ENCODE data around the gene HECTD2. TPM values are rescaled to one million over a fixed set of nuclear protein-coding genes. Genes with fewer than 3 reads are reported as not detected.

Gene HECTD2
- total and polyA plus RNA-seq, 4 donors: 6.0 to 25.5 (median 19.8) TPM

- DNase-seq: no peak
- no peaks in the 10 kb centered on the region for H3K27me3 ChIP-seq (ENCODE audit: control insufficient read depth in 1 of 2, insufficient read depth in 2 of 2, low read length in 1 of 2)
- no peaks in the 10 kb centered on the region for H3K4me1 ChIP-seq (ENCODE audit: control insufficient read depth in 1 of 2, insufficient read depth in 2 of 2, low read length in 2 of 2)
- no peaks in the 10 kb centered on the region for H3K36me3 ChIP-seq (ENCODE audit: control insufficient read depth in 1 of 2, insufficient read depth in 2 of 2, low read length in 1 of 2)
- intact Hi-C loops (cut with DNase I): no loop called here
- H3K9me3 ChIP-seq (ENCODE audit: control insufficient read depth, low read length): no peaks in the 10 kb centered on the region
- no peak overlapping the region for H3K27ac ChIP-seq (ENCODE audit: low read depth in 1 of 2, low read length in 2 of 2)
- no peak overlapping the region for H3K4me3 ChIP-seq (ENCODE audit: low read length in 2 of 2)
- 63 to 66% methylated on average over 3 of the region's 3 CpGs for WGBS, 2 donors
- ATAC-seq (ENCODE audit: low FRiP score): no peak
Measured at GRCh38 chr10:91545838-91546237, 135.7 kb downstream of the HECTD2 start.

- DNase-seq: no peak
- no peaks in the 10 kb centered on the region for H3K9me3 ChIP-seq (ENCODE audit: control insufficient read depth, low read length)
- 96 to 98% methylated on average over 3 of the region's 3 CpGs for WGBS, 2 donors
- H3K4me1 ChIP-seq (ENCODE audit: control insufficient read depth in 1 of 2, insufficient read depth in 2 of 2, low read length in 2 of 2): no peaks in the 10 kb centered on the region
- no peak overlapping the region for H3K4me3 ChIP-seq (ENCODE audit: low read length in 2 of 2)
- no peak for ATAC-seq (ENCODE audit: low FRiP score)
- H3K27ac ChIP-seq (ENCODE audit: low read depth in 1 of 2, low read length in 2 of 2): no peak overlapping the region
- H3K27me3 ChIP-seq (ENCODE audit: control insufficient read depth in 1 of 2, insufficient read depth in 2 of 2, low read length in 1 of 2): no peaks in the 10 kb centered on the region
- intact Hi-C loops (cut with DNase I): no loop called here
- H3K36me3 ChIP-seq (ENCODE audit: control insufficient read depth in 1 of 2, insufficient read depth in 2 of 2, low read length in 1 of 2): no peaks in the 10 kb centered on the region
Measured at GRCh38 chr10:91549262-91549661, 139.1 kb downstream of the HECTD2 start.

GRCh38 chr10:91550021-91550420 lies 139.9 kb downstream of the HECTD2 start:
- ATAC-seq (ENCODE audit: low FRiP score) (no peak), DNase-seq (no peak)
- H3K4me1 ChIP-seq (ENCODE audit: control insufficient read depth in 1 of 2, insufficient read depth in 2 of 2, low read length in 2 of 2): no peaks in the 10 kb centered on the region
- H3K27ac ChIP-seq (ENCODE audit: low read depth in 1 of 2, low read length in 2 of 2): no peak overlapping the region
- H3K27me3 ChIP-seq (ENCODE audit: control insufficient read depth in 1 of 2, insufficient read depth in 2 of 2, low read length in 1 of 2): no peaks in the 10 kb centered on the region
- no peaks in the 10 kb centered on the region for H3K9me3 ChIP-seq (ENCODE audit: control insufficient read depth, low read length)
- H3K36me3 ChIP-seq (ENCODE audit: control insufficient read depth in 1 of 2, insufficient read depth in 2 of 2, low read length in 1 of 2): no peaks in the 10 kb centered on the region
- H3K4me3 ChIP-seq (ENCODE audit: low read length in 2 of 2): no peak overlapping the region
- WGBS, 2 donors: 96 to 97% methylated on average over 4 of the region's 4 CpGs
- intact Hi-C loops (cut with DNase I): loop anchor here (5.0 to 10.0 kb wide), 4 partner anchors 55 to 165 kb away; no protein-coding TSS in a partner anchor

- H3K36me3 ChIP-seq (ENCODE audit: control insufficient read depth in 1 of 2, insufficient read depth in 2 of 2, low read length in 1 of 2): no peaks in the 10 kb centered on the region
- H3K4me3 ChIP-seq (ENCODE audit: low read length in 2 of 2): no peak overlapping the region
- ATAC-seq (ENCODE audit: low FRiP score) (peak; percentile 83), DNase-seq (no peak)
- no peaks in the 10 kb centered on the region for H3K9me3 ChIP-seq (ENCODE audit: control insufficient read depth, low read length)
- 77 to 78% methylated on average over 8 of the region's 8 CpGs for WGBS, 2 donors
- H3K4me1 ChIP-seq (ENCODE audit: control insufficient read depth in 1 of 2, insufficient read depth in 2 of 2, low read length in 2 of 2): no peaks in the 10 kb centered on the region
- H3K27me3 ChIP-seq (ENCODE audit: control insufficient read depth in 1 of 2, insufficient read depth in 2 of 2, low read length in 1 of 2): no peaks in the 10 kb centered on the region
- H3K27ac ChIP-seq (ENCODE audit: low read depth in 1 of 2, low read length in 2 of 2): no peak overlapping the region
- intact Hi-C loops (cut with DNase I): loop anchor here (2.0 to 10.0 kb wide), 5 partner anchors 57 to 167 kb away; no protein-coding TSS in a partner anchor
Measured at GRCh38 chr10:91551856-91552255, 141.7 kb downstream of the HECTD2 start.

- no peaks in the 10 kb centered on the region for H3K4me1 ChIP-seq (ENCODE audit: control insufficient read depth in 1 of 2, insufficient read depth in 2 of 2, low read length in 2 of 2)
- 77 to 83% methylated on average over 11 of the region's 11 CpGs for WGBS, 2 donors
- H3K4me3 ChIP-seq (ENCODE audit: low read length in 2 of 2): no peak overlapping the region
- no peak for DNase-seq
- H3K27ac ChIP-seq (ENCODE audit: low read depth in 1 of 2, low read length in 2 of 2): no peak overlapping the region
- H3K9me3 ChIP-seq (ENCODE audit: control insufficient read depth, low read length): no peaks in the 10 kb centered on the region
- intact Hi-C loops (cut with DNase I): loop anchor here (2.0 to 10.0 kb wide), 5 partner anchors 58 to 168 kb away; no protein-coding TSS in a partner anchor
- no peaks in the 10 kb centered on the region for H3K27me3 ChIP-seq (ENCODE audit: control insufficient read depth in 1 of 2, insufficient read depth in 2 of 2, low read length in 1 of 2)
- peak; percentile 74 for ATAC-seq (ENCODE audit: low FRiP score)
- H3K36me3 ChIP-seq (ENCODE audit: control insufficient read depth in 1 of 2, insufficient read depth in 2 of 2, low read length in 1 of 2): no peaks in the 10 kb centered on the region
Measured at GRCh38 chr10:91552274-91553095, 142.3 kb downstream of the HECTD2 start.

- H3K27me3 ChIP-seq (ENCODE audit: control insufficient read depth in 1 of 2, insufficient read depth in 2 of 2, low read length in 1 of 2): no peaks in the 10 kb centered on the region
- no peak for DNase-seq
- no peaks in the 10 kb centered on the region for H3K9me3 ChIP-seq (ENCODE audit: control insufficient read depth, low read length)
- H3K4me1 ChIP-seq (ENCODE audit: control insufficient read depth in 1 of 2, insufficient read depth in 2 of 2, low read length in 2 of 2): peaks cover 0 to 2% of the 10 kb centered on the region in 2 donors
- H3K36me3 ChIP-seq (ENCODE audit: control insufficient read depth in 1 of 2, insufficient read depth in 2 of 2, low read length in 1 of 2): no peaks in the 10 kb centered on the region
- no peak overlapping the region for H3K4me3 ChIP-seq (ENCODE audit: low read length in 2 of 2)
- H3K27ac ChIP-seq (ENCODE audit: low read depth in 1 of 2, low read length in 2 of 2): no peak overlapping the region
- ATAC-seq (ENCODE audit: low FRiP score): no peak
- intact Hi-C loops (cut with DNase I): loop anchor here (5.0 to 10.0 kb wide), 4 partner anchors 61 to 171 kb away; no protein-coding TSS in a partner anchor
Measured at GRCh38 chr10:91555455-91555854, 145.3 kb downstream of the HECTD2 start.

- H3K4me1 ChIP-seq (ENCODE audit: control insufficient read depth in 1 of 2, insufficient read depth in 2 of 2, low read length in 2 of 2): peaks cover 0 to 2% of the 10 kb centered on the region in 2 donors
- WGBS, 2 donors: 88 to 89% methylated on average over 12 of the region's 12 CpGs
- H3K36me3 ChIP-seq (ENCODE audit: control insufficient read depth in 1 of 2, insufficient read depth in 2 of 2, low read length in 1 of 2): no peaks in the 10 kb centered on the region
- no peaks in the 10 kb centered on the region for H3K27me3 ChIP-seq (ENCODE audit: control insufficient read depth in 1 of 2, insufficient read depth in 2 of 2, low read length in 1 of 2)
- DNase-seq (no peak), ATAC-seq (ENCODE audit: low FRiP score) (no peak)
- H3K9me3 ChIP-seq (ENCODE audit: control insufficient read depth, low read length): no peaks in the 10 kb centered on the region
- H3K4me3 ChIP-seq (ENCODE audit: low read length in 2 of 2): no peak overlapping the region
- H3K27ac ChIP-seq (ENCODE audit: low read depth in 1 of 2, low read length in 2 of 2): peak overlapping the region in 1 of 2 donors; percentile 70
- intact Hi-C loops (cut with DNase I): loop anchor here (5.0 to 10.0 kb wide), 4 partner anchors 62 to 172 kb away; no protein-coding TSS in a partner anchor
Measured at GRCh38 chr10:91556691-91557566, 146.8 kb downstream of the HECTD2 start.

GRCh38 chr10:91557651-91558111 lies 147.5 kb downstream of the HECTD2 start:
- H3K36me3 ChIP-seq (ENCODE audit: control insufficient read depth in 1 of 2, insufficient read depth in 2 of 2, low read length in 1 of 2): no peaks in the 10 kb centered on the region
- no peaks in the 10 kb centered on the region for H3K9me3 ChIP-seq (ENCODE audit: control insufficient read depth, low read length)
- peaks cover 0 to 2% of the 10 kb centered on the region in 2 donors for H3K4me1 ChIP-seq (ENCODE audit: control insufficient read depth in 1 of 2, insufficient read depth in 2 of 2, low read length in 2 of 2)
- 2 to 3% methylated on average over 2 of the region's 2 CpGs for WGBS, 2 donors
- H3K27me3 ChIP-seq (ENCODE audit: control insufficient read depth in 1 of 2, insufficient read depth in 2 of 2, low read length in 1 of 2): no peaks in the 10 kb centered on the region
- H3K4me3 ChIP-seq (ENCODE audit: low read length in 2 of 2): no peak overlapping the region
- DNase-seq: no peak
- intact Hi-C loops (cut with DNase I): loop anchor here (5.0 to 10.0 kb wide), 4 partner anchors 63 to 173 kb away; no protein-coding TSS in a partner anchor
- ATAC-seq (ENCODE audit: low FRiP score): peak; percentile 6
- no peak overlapping the region for H3K27ac ChIP-seq (ENCODE audit: low read depth in 1 of 2, low read length in 2 of 2)

All from aorta (tissue), 5 donors.